PC-3 (cell line): ENCODE measurements around the gene APCDD1L. TPM values are rescaled to one million over a fixed set of nuclear protein-coding genes. Genes with fewer than 3 reads are reported as not detected.

Experiments used
- ATAC-seq: fragments of 200-7000 bp; cut with Tn5 transposase; 2 replicates; pipeline ENCODE4 v1.9.1; 2020; ENCODE audit warnings: mild to moderate bottlenecking, moderate library complexity
- BruUV-seq: library from RNA; stranded (reverse); fragments of 400-500 nt; replicated peaks from 2 replicates; lab custom pipeline; 2021; lab: Mats Ljungman, UMichigan
- CTCF ChIA-PET: fragments of 300-600 bp; sonication (Branson Sonifier 250); formaldehyde crosslinking; loops from one replicate; lab custom pipeline; 2022; ENCODE audit warnings: antibody characterized with exemption; lab: Charles Lee
- POLR2A ChIA-PET: fragments of 300-600 bp; sonication (Branson Sonifier 250); formaldehyde crosslinking; loops from one replicate; lab custom pipeline; 2022; ENCODE audit warnings: antibody characterized with exemption; ENCODE audit not compliant: unreplicated experiment; lab: Charles Lee
- DNase-seq: peaks from one replicate; pipeline ENCODE4 v3.0.0-alpha.2; 2015
- H2AFZ ChIP-seq: fragments of 300-600 bp; sonication (generic); 2 replicates; pipeline ENCODE4 v1.6.0; 2016; ENCODE audit warnings: antibody characterized with exemption, low read length
- H3F3A ChIP-seq: fragments of 300-600 bp; sonication (generic); one replicate; pipeline ENCODE4 v1.6.0; 2017; ENCODE audit warnings: antibody characterized with exemption, low read length, control low read depth, mild to moderate bottlenecking; ENCODE audit not compliant: unreplicated experiment
- H3K27ac ChIP-seq: fragments of 300-600 bp; sonication (generic); 2 replicates; pipeline ENCODE4 v1.5.1; 2016; ENCODE audit warnings: mild to moderate bottlenecking, low read length
- H3K27me3 ChIP-seq: fragments of 300-600 bp; sonication (generic); 2 replicates; pipeline ENCODE4 v1.6.1; 2016; ENCODE audit warnings: low read length, mixed read lengths
- H3K36me3 ChIP-seq: fragments of 300-600 bp; sonication (generic); 2 replicates; pipeline ENCODE4 v1.6.1; 2016; ENCODE audit warnings: low read depth, mixed run types, low read length, mixed read lengths
- H3K4me1 ChIP-seq: fragments of 300-600 bp; sonication (generic); 2 replicates; pipeline ENCODE4 v1.5.1; 2016; ENCODE audit warnings: low read length; ENCODE audit not compliant: insufficient read depth
- H3K4me2 ChIP-seq: fragments of 300-600 bp; sonication (generic); 2 replicates; pipeline ENCODE4 v1.6.0; 2016; ENCODE audit warnings: low read length
- H3K4me3 ChIP-seq: fragments of 300-600 bp; sonication (generic); 2 replicates; pipeline ENCODE4 v1.5.1; 2016; ENCODE audit warnings: mild to moderate bottlenecking, low read length, mixed read lengths
- H3K79me2 ChIP-seq: fragments of 300-600 bp; sonication (generic); 2 replicates; pipeline ENCODE4 v1.6.1; 2017; ENCODE audit warnings: low read length, mixed read lengths
- H3K9ac ChIP-seq: fragments of 300-600 bp; sonication (generic); 2 replicates; pipeline ENCODE4 v1.6.0; 2016; ENCODE audit warnings: mild to moderate bottlenecking, low read length
- H3K9me2 ChIP-seq: fragments of 300-600 bp; sonication (generic); replicated peaks from 2 replicates; pipeline ENCODE4 v1.6.1; 2016; ENCODE audit warnings: mixed run types, low read length, mixed read lengths
- H3K9me3 ChIP-seq: fragments of 300-600 bp; sonication (generic); 2 replicates; pipeline ENCODE4 v1.6.1; 2016; ENCODE audit warnings: low read length, mixed read lengths
- H4K20me1 ChIP-seq: fragments of 300-600 bp; sonication (generic); 2 replicates; pipeline ENCODE4 v1.6.1; 2016; ENCODE audit warnings: low read length, mixed read lengths
- CTCF ChIP-seq: fragments of 300-600 bp; sonication (generic); conservative IDR thresholded peaks from 2 replicates; pipeline ENCODE4 v1.5.1; 2017; ENCODE audit warnings: antibody characterized with exemption, low read depth, mild to moderate bottlenecking, low read length
- EZH2 ChIP-seq: fragments of 300-600 bp; sonication (generic); IDR thresholded peaks from one replicate; pipeline ENCODE4 v1.6.1; 2017; ENCODE audit warnings: antibody characterized with exemption, mild to moderate bottlenecking, low read length; ENCODE audit not compliant: unreplicated experiment
- EZH2phosphoT487 ChIP-seq: fragments of 300-600 bp; sonication (generic); IDR thresholded peaks from 2 replicates; pipeline ENCODE4 v1.6.1; 2018; ENCODE audit warnings: mild to moderate bottlenecking, antibody characterized with exemption, low read length, borderline replicate concordance
- intact Hi-C: fragments of 100-400 bp; cut with micrococcal nuclease; formaldehyde crosslinking; loops from 2 replicates; pipeline ENCODE4 v1.9.0; 2023
- total RNA-seq: library from RNA; depleted of rRNA; stranded (reverse); fragments of >200 nt; gene quantifications from 2 replicates; pipeline ENCODE4 v1.2.3, GENCODE V29; 2014

APCDD1L gene
- total RNA-seq, 1 experiment from 2014 or later = 2.0 TPM

DNA sequence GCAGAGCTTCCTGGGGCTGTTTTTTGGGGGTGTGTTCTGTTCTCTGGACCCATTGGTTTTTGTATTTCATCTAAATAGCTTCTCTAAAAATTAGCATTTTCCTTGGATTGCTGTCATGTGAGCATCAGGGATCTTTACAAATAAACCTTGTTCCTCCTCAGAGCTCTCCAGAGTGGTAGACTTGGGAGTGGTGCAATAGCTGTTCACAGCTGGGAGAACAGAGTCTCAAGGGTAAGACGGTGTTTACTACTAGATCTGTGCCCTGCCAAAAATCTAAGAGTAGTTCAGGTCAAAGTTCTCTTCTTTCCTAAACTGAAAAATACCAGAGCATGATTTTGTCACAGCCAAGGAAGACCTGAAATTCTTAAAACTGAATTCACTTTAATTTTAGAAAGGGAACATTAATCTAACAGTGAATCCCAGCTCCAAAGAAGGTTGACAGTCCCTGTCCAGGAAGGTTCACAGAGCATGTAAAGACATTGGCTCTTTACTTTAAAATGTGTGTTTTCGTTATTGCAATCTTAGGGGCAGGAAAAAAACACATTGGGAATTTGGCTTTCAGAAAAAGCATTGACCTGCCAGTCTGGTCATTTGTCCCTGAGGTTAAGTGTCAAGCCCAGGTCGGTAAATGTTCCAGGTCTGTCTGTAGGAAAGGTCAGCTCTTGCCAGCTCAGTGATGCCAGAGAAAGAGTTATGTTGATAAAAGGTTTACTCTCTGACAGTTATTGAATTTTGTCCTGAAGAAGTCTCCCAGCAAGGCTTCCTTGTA is 82.8 kb downstream of the APCDD1L start:
- Histone ChIP-seq H3K4me2 (no peak overlapping the region), H3K9me3 (no peaks in the 10 kb centered on the region), H4K20me1 (peaks cover 30% of the 10 kb centered on the region; the same call in 1 of the 2 replicates), H3K4me3 (no peak overlapping the region), H3K79me2 (peaks cover 97% of the 10 kb centered on the region), H3K27ac (no peak overlapping the region), H3F3A (no peaks in the 10 kb centered on the region), H3K4me1 (peaks cover 9% of the 10 kb centered on the region; the same call in 1 of the 2 replicates), H2AFZ (no peak overlapping the region), H3K9me2 (no peaks in the 10 kb centered on the region), H3K9ac (no peak overlapping the region), H3K36me3 (peaks cover 26% of the 10 kb centered on the region; the same call in 1 of the 2 replicates), H3K27me3 (no peaks in the 10 kb centered on the region)
- intact Hi-C loops = no loop called here
- ATAC-seq = no peak
- ChIA-PET CTCF (no interaction called here), POLR2A (interaction anchor here (0.6 kb wide), 1 partner anchor 41 kb away, joined by 9 read pairs; no protein-coding TSS in a partner anchor)
- no peak for DNase-seq
- no peak for TF ChIP-seq CTCF
- no peak for TF ChIP-seq EZH2phosphoT487
- no TSS peak for BruUV-seq

DNA sequence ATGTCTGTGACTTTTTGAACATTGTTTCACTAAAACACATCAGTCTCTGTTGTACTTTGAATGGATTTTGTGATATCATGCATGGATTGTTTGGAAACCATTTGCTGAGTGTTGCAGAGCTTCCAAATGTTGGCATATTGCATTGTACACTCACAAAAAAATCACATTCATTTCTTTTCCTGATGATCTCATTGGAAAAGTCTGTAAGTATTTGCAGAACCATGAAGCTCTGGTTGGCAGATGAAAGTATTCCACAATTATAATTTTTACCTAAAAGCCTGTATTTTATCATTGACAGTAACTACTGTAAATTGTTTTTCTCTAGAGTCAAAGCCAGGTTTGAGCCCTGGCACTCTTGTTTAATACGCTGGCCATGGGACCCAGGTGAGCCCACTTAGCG is 84.1 kb downstream of the APCDD1L start:
- peaks cover 34% of the 10 kb centered on the region; the same call in 1 of the 2 replicates for H3K36me3 ChIP-seq
- TF ChIP-seq EZH2phosphoT487 = no peak
- no peak for TF ChIP-seq CTCF
- no peak for TF ChIP-seq EZH2
- no peaks in the 10 kb centered on the region for H3F3A ChIP-seq
- H3K27me3 ChIP-seq = no peaks in the 10 kb centered on the region
- POLR2A ChIA-PET = no interaction called here
- no TSS peak for BruUV-seq
- H3K27ac ChIP-seq = no peak overlapping the region
- H3K9ac ChIP-seq = no peak overlapping the region
- intact Hi-C loops = no loop called here
- no peaks in the 10 kb centered on the region for H3K9me3 ChIP-seq
- H3K9me2 ChIP-seq = no peaks in the 10 kb centered on the region
- ATAC-seq (no peak), DNase-seq (no peak)
- CTCF ChIA-PET = no interaction called here
- peaks cover 34% of the 10 kb centered on the region; the same call in 1 of the 2 replicates for H4K20me1 ChIP-seq
- H3K79me2 ChIP-seq = peaks cover 97% of the 10 kb centered on the region
- H2AFZ ChIP-seq = no peak overlapping the region
- peaks cover 9% of the 10 kb centered on the region; the same call in 1 of the 2 replicates for H3K4me1 ChIP-seq
- H3K4me3 ChIP-seq = no peak overlapping the region
- H3K4me2 ChIP-seq = no peak overlapping the region

DNA sequence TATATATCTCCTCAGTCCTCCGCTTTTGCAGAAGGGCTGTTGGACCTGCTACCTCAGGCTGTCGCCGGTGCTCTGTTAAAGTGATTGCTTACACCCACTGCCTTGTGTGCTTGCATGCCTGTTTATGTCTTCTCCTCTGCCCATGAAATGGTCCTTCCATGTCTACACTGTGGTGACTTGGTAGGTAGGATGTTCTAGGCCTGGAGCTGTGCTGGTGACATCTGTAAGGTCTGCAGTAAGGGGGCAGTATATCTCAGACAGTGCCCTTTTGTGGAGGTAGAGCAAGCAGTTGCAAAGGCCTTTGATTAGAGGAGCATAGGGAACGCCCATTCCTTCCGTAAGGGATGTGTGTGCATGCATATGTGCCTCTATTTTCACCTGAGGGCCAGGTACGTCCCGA is 85.9 kb downstream of the APCDD1L start:
- no peak overlapping the region for H3K4me2 ChIP-seq
- TF ChIP-seq EZH2 = no peak
- peak; percentile 36; the same call in 1 of the 2 replicates for TF ChIP-seq CTCF
- no peak overlapping the region for H3K4me3 ChIP-seq
- no peaks in the 10 kb centered on the region for H3K9me3 ChIP-seq
- intact Hi-C loops = no loop called here
- peaks cover 36% of the 10 kb centered on the region; the same call in 1 of the 2 replicates for H4K20me1 ChIP-seq
- no peaks in the 10 kb centered on the region for H3F3A ChIP-seq
- BruUV-seq = no TSS peak
- peaks cover 97% of the 10 kb centered on the region for H3K79me2 ChIP-seq
- ATAC-seq (no peak), DNase-seq (no peak)
- CTCF ChIA-PET = interaction anchor here (0.6 kb wide), 1 partner anchor 7 kb away, joined by 3 read pairs; no protein-coding TSS in a partner anchor
- no peaks in the 10 kb centered on the region for H3K27me3 ChIP-seq
- no peaks in the 10 kb centered on the region for H3K9me2 ChIP-seq
- H3K4me1 ChIP-seq = peaks cover 9% of the 10 kb centered on the region; the same call in 1 of the 2 replicates
- H3K27ac ChIP-seq = no peak overlapping the region
- POLR2A ChIA-PET = no interaction called here
- no peak overlapping the region for H2AFZ ChIP-seq
- no peak overlapping the region for H3K9ac ChIP-seq
- H3K36me3 ChIP-seq = peaks cover 40% of the 10 kb centered on the region; the same call in 1 of the 2 replicates
